HEK293 (cell line): ENCODE measurements around the gene MED15.

ENCODE experiments used
- CTCF ChIA-PET: fragments of 350-600 bp; formaldehyde crosslinking; extraction: SDS; loops from one replicate; lab custom pipeline; 2021; ENCODE audit warnings: antibody characterized with exemption; lab: Yijun Ruan, JAX
- POLR2A ChIA-PET: fragments of 300-600 bp; formaldehyde crosslinking; extraction: SDS; loops from one replicate; lab custom pipeline; 2020; ENCODE audit warnings: antibody characterized with exemption, inconsistent platforms; lab: Yijun Ruan, JAX
- H3K27ac ChIP-seq: fragments of 200-500 bp; sonication (Bioruptor generic); 2 replicates; pipeline ENCODE4 v1.5.1; 2014; ENCODE audit warnings: low read depth, low read length, control low read depth, inconsistent platforms; ENCODE audit errors: extremely low read depth
- H3K36me3 ChIP-seq, 2 experiments: fragments of 200-500 bp in 1 of 2; sonication (Bioruptor generic) in 1 of 2; 1 replicate in 1 of 2; 2 replicates in 1 of 2; pipeline ENCODE4 v1.5.1; 2014 to 2017; ENCODE audit warnings: inconsistent platforms in 2 of 2, low read length in 2 of 2; ENCODE audit not compliant: control insufficient read depth in 2 of 2, insufficient read depth in 1 of 2
- H3K4me1 ChIP-seq: fragments of 200-500 bp; sonication (Bioruptor generic); 2 replicates; pipeline ENCODE4 v1.5.1; 2014; ENCODE audit warnings: mild to moderate bottlenecking, low read length, inconsistent platforms; ENCODE audit not compliant: control insufficient read depth, insufficient read depth
- H3K4me3 ChIP-seq: 2 replicates; pipeline ENCODE4 v1.5.1; 2011; ENCODE audit warnings: low read depth, mild to moderate bottlenecking, control low read depth, low read length, moderate library complexity
- H3K9me3 ChIP-seq: fragments of 200-500 bp; sonication (Bioruptor generic); 2 replicates; pipeline ENCODE4 v1.5.1; 2014; ENCODE audit warnings: low read depth, low read length, inconsistent platforms; ENCODE audit not compliant: control insufficient read depth, insufficient read depth
- KLF1 ChIP-seq: fragments of 450-650 bp; formaldehyde crosslinking; IDR thresholded peaks from 2 replicates; pipeline ENCODE4 v1.5.1; 2016; ENCODE audit warnings: missing biosample characterization, missing genetic modification characterization
- REPIN1 ChIP-seq: fragments of 450-650 bp; formaldehyde crosslinking; IDR thresholded peaks from 2 replicates; pipeline ENCODE4 v1.5.1; 2017; ENCODE audit warnings: missing biosample characterization, missing genetic modification characterization, low read depth
- YY2 ChIP-seq: fragments of 450-650 bp; formaldehyde crosslinking; IDR thresholded peaks from 2 replicates; pipeline ENCODE4 v1.5.1; 2016; ENCODE audit warnings: missing biosample characterization, missing genetic modification characterization
- ZBTB11 ChIP-seq: fragments of 450-650 bp; formaldehyde crosslinking; conservative IDR thresholded peaks from 2 replicates; pipeline ENCODE4 v1.5.1; 2016; ENCODE audit warnings: low read depth, missing biosample characterization, missing genetic modification characterization
- ZBTB17 ChIP-seq: fragments of 450-650 bp; formaldehyde crosslinking; IDR thresholded peaks from 2 replicates; pipeline ENCODE4 v1.5.1; 2016; ENCODE audit warnings: missing biosample characterization, missing genetic modification characterization
- ZBTB49 ChIP-seq: fragments of 450-650 bp; formaldehyde crosslinking; IDR thresholded peaks from 2 replicates; pipeline ENCODE4 v1.5.1; 2016; ENCODE audit warnings: missing biosample characterization, missing genetic modification characterization, low read depth
- ZFP69B ChIP-seq: fragments of 450-650 bp; formaldehyde crosslinking; IDR thresholded peaks from 2 replicates; pipeline ENCODE4 v1.5.1; 2016; ENCODE audit warnings: missing biosample characterization, missing genetic modification characterization
- ZNF10 ChIP-seq: fragments of 450-650 bp; formaldehyde crosslinking; IDR thresholded peaks from 2 replicates; pipeline ENCODE4 v1.5.1; 2017; ENCODE audit warnings: missing biosample characterization, missing genetic modification characterization
- ZNF114 ChIP-seq: fragments of 450-650 bp; formaldehyde crosslinking; IDR thresholded peaks from 2 replicates; pipeline ENCODE4 v1.5.0; 2017; ENCODE audit warnings: missing biosample characterization, missing genetic modification characterization
- ZNF184 ChIP-seq: fragments of 450-650 bp; IDR thresholded peaks from 2 replicates; pipeline ENCODE4 v1.5.1; 2018; ENCODE audit warnings: missing biosample characterization, mild to moderate bottlenecking, missing genetic modification characterization
- ZNF19 ChIP-seq: fragments of 450-650 bp; formaldehyde crosslinking; IDR thresholded peaks from 2 replicates; pipeline ENCODE4; 2016; ENCODE audit warnings: missing biosample characterization, missing genetic modification characterization, low read depth
- ZNF211 ChIP-seq: fragments of 450-650 bp; formaldehyde crosslinking; IDR thresholded peaks from 2 replicates; pipeline ENCODE4 v1.5.1; 2016; ENCODE audit warnings: low read depth, missing biosample characterization, missing genetic modification characterization
- ZNF23 ChIP-seq: fragments of 450-650 bp; formaldehyde crosslinking; IDR thresholded peaks from 2 replicates; pipeline ENCODE4 v1.5.1; 2016; ENCODE audit warnings: missing biosample characterization, missing genetic modification characterization, borderline replicate concordance
- ZNF335 ChIP-seq: fragments of 450-650 bp; formaldehyde crosslinking; conservative IDR thresholded peaks from 2 replicates; pipeline ENCODE4 v1.5.1; 2016; ENCODE audit warnings: missing biosample characterization, missing genetic modification characterization
- ZNF362 ChIP-seq: fragments of 450-650 bp; formaldehyde crosslinking; IDR thresholded peaks from 2 replicates; pipeline ENCODE4 v1.5.1; 2016; ENCODE audit warnings: missing biosample characterization, missing genetic modification characterization
- ZNF394 ChIP-seq: fragments of 450-650 bp; formaldehyde crosslinking; IDR thresholded peaks from 2 replicates; pipeline ENCODE4 v1.5.1; 2016; ENCODE audit warnings: missing biosample characterization, missing genetic modification characterization, mild to moderate bottlenecking, moderate library complexity, borderline replicate concordance
- ZNF398 ChIP-seq: fragments of 450-650 bp; formaldehyde crosslinking; IDR thresholded peaks from 2 replicates; pipeline ENCODE4 v1.5.1; 2017; ENCODE audit warnings: missing biosample characterization, missing genetic modification characterization
- ZNF423 ChIP-seq: fragments of 450-650 bp; formaldehyde crosslinking; IDR thresholded peaks from 2 replicates; pipeline ENCODE4 v1.5.1; 2016; ENCODE audit warnings: missing biosample characterization, missing genetic modification characterization
- ZNF433 ChIP-seq: fragments of 450-650 bp; formaldehyde crosslinking; IDR thresholded peaks from 2 replicates; pipeline ENCODE4 v1.5.1; 2016; ENCODE audit warnings: missing biosample characterization, missing genetic modification characterization, low read depth
- ZNF488 ChIP-seq: fragments of 450-650 bp; formaldehyde crosslinking; IDR thresholded peaks from 2 replicates; pipeline ENCODE4 v1.5.1; 2016; ENCODE audit warnings: missing biosample characterization, missing genetic modification characterization
- ZNF510 ChIP-seq: fragments of 450-650 bp; formaldehyde crosslinking; IDR thresholded peaks from 2 replicates; pipeline ENCODE4 v1.5.1; 2018; ENCODE audit warnings: mild to moderate bottlenecking, missing genetic modification characterization, missing biosample characterization; ENCODE audit not compliant: insufficient replicate concordance
- ZNF513 ChIP-seq: fragments of 450-650 bp; IDR thresholded peaks from 2 replicates; pipeline ENCODE4 v1.5.1; 2018; ENCODE audit warnings: missing biosample characterization, missing genetic modification characterization
- ZNF571 ChIP-seq: fragments of 450-650 bp; formaldehyde crosslinking; IDR thresholded peaks from 2 replicates; pipeline ENCODE4 v1.5.0; 2017; ENCODE audit warnings: missing biosample characterization, missing genetic modification characterization
- ZSCAN4 ChIP-seq: fragments of 450-650 bp; formaldehyde crosslinking; IDR thresholded peaks from 2 replicates; pipeline ENCODE4 v1.5.1; 2017; ENCODE audit warnings: missing biosample characterization, missing genetic modification characterization

Gene MED15

GRCh38 chr22:20607157-20607907 lies 99.9 kb downstream of the MED15 start (continued):
- TF ChIP-seq ZNF571: no peak
- no peak for TF ChIP-seq ZNF211 (tag by site-specific recombination)
- no peak for TF ChIP-seq ZNF23
- no peak for TF ChIP-seq ZNF19
- TF ChIP-seq ZBTB49 (tag by site-specific recombination): no peak
- TF ChIP-seq ZNF423 (tag by site-specific recombination): no peak
- no peak for TF ChIP-seq ZBTB17 (tag by site-specific recombination)
- no peak for TF ChIP-seq REPIN1 (tag by site-specific recombination)
- TF ChIP-seq ZNF433 (tag by site-specific recombination): no peak
- no peak for TF ChIP-seq ZNF488 (tag by site-specific recombination)
- TF ChIP-seq, all 188 proteins: peak for 4

- Histone ChIP-seq H3K9me3 (no peaks in the 10 kb centered on the region), H3K4me1 (no peaks in the 10 kb centered on the region), H3K36me3 (no peaks in the 10 kb centered on the region), H3K4me3 (no peak overlapping the region), H3K27ac (no peak overlapping the region)
- ChIA-PET POLR2A (no interaction called here), CTCF (interaction anchor here (0.6 kb wide), 2 partner anchors 20 to 69 kb away, joined by 3 read pairs; no protein-coding TSS in a partner anchor)
- TF ChIP-seq ZNF398 (tag by site-specific recombination) (no peak), ZNF114 (tag by site-specific recombination) (no peak), ZNF184 (no peak), ZNF394 (no peak), YY2 (no peak), KLF1 (tag by site-specific recombination) (no peak), ZBTB11 (tag by site-specific recombination) (no peak), ZNF335 (no peak), ZSCAN4 (tag by site-specific recombination) (no peak), ZNF513 (tag by site-specific recombination) (no peak), ZNF10 (tag by site-specific recombination) (no peak), ZFP69B (no peak), ZNF362 (tag by site-specific recombination) (no peak), ZNF510 (tag by site-specific recombination) (no peak)
Observed at GRCh38 chr22:20610243-20610686, 102.9 kb downstream of the MED15 start.
